Measurements from ENCODE around the gene MCL1.
A peak's percentile ranks its signal among the peaks of the same experiment; 100 is the strongest.
"Not testable (repeated sequence)": the region's sequence is repeated elsewhere in the genome, so short reads cannot be mapped to it uniquely, and the experiment has no call there.

The MCL1 gene

DNA sequence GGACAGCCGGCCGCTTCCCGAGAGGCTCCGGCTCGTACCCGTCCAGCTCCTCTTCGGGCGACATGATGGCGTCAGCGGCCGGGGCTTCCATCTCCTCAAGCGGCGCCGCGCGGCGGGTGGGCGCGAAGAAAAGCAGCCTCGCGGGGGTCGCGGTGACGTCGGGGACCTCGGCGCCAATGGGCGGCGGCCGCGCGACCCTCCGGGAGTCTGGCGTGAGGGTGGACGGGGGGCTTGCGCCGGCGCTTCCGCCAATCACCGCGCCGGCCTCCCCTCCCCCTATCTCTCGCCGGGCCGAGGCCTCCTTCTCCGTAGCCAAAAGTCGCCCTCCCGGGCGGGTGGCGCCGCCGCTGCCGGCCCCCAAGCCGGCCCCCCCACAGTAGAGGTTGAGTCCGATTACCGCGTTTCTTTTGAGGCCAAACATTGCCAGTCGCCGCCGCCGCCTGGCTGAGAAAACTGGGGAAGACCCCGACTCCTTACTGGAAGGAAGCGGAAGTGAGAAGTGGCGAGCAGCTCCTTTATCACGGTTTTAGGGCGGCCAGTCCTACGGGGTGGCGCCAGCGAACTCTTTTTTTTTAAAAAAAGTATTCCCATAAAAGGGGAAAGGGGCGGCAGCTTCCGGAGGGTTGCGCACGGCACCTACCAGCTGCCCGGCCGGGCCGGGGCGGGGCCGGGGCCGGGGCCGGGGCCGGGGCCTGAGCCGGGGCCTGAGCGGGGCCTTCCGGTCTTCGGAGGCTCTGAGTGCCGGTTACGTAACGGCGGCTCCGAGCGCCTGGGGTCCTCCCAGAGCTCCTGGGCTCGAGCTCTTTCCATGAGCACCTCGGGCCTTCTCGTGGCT, at the start of gene MCL1:
Gene MCL1 (minus strand): TSS at position 501 of the 835 bp plus-strand sequence. CDS start 80 bp downstream, at position 421.
- intact Hi-C loops (cut with DNase I), result loop anchor here (2.0 kb wide), 1 partner anchor 49 kb away; the partner anchor contains the start of gene ENSA

DNA sequence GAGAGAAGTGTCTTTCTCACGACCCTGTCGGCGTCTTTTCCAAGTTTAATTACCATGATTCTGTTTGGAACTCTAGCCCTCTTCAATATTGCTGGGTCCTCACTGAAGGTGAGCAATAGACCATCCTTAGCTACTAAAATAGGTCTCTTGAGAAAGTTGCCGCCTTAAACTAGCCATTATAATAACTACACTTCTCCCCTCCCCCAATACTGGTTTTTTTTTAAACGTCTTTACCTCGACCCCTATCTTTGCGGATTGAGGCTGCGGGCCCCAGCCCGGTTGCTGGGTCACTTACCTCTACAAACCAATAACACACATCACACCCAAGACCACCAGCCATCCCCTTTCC, 49.3 kb upstream of the MCL1 start:
- intact Hi-C loops (cut with DNase I), result loop anchor here (2.0 kb wide), 1 partner anchor 50 kb away; the partner anchor contains the start of gene MCL1

More for the DNA sequence above, at the start of gene MCL1:
- peak; percentile 80 to 98 (median 86) for DNase-seq

DNA sequence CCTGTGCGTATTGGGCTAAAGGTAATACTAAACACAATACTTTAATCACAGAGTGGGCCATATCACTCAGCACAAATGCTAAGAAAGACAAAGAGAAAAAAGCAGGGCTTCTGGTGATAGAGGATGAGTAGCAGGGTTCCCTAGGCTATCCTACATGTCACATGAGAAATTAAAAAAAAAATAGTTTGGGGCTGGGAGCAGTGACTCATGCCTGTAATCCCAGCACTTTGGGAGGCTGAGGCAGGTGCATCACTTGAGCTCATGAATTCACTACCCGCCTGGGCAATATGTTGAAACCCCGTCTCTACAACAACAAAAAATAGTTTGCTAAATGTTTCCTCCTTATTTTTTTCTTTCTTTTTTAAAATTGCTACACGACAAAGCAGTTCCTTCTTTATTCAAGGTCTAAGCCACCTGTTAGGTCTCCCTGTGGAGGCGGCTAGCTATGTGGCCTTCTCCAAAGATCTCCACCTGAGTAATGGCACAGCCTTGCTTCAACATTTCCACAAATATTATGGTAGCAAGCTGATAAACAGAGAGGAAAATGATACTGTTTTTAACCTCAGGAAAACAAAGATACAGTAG, 48.5 kb upstream of the MCL1 start:
- intact Hi-C loops (cut with DNase I), result loop anchor here (2.0 kb wide), 1 partner anchor 49 kb away; the partner anchor contains the start of gene MCL1
- peak in 1 of 10 donors; percentile 33 for DNase-seq

More for the DNA sequence above, 49.3 kb upstream of the MCL1 start:
- DNase-seq, result no peak

DNA sequence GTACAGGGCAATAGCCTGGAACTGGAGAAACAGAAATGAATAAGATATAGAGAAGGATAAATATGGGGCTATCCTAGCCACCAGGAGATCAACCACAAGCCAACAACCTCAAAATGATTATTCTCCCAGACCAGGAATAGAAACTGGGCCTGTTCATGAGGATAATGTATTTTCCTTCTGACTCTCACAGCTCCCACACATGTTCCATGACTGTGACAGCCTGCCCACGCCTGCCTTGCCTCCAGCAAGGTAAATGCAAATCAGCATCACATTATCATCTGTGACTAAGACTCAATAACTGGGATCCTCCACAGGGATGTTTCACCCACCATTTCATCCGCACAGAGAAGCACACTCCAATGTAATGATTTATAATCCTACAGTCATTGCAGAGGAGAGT, 46.7 kb upstream of the MCL1 start:
- intact Hi-C loops (cut with DNase I), result no loop called here
- peak in 9 of 10 donors; percentile 35 to 94 (median 61) for DNase-seq

DNA sequence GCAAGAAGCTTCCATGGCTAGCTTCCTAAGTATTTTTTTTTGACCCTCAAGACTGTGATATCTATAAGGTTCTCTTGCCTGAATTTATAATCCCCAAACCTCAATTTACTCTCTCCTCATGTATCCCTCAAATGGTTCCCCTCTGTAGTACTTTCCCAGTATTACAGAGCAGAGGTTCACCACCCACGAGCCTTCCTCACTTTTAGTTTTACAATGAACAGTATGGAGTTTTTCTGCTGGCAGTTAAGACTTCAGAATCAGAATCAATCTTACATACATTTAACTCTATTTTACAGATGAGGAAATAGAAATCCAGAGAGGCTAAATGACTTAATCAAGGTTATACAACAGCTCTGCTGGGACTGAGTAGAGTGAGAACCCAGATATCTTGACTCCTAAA, 45.1 kb upstream of the MCL1 start:
- DNase-seq; intact Hi-C loops (cut with DNase I): not testable (repeated sequence)

DNA sequence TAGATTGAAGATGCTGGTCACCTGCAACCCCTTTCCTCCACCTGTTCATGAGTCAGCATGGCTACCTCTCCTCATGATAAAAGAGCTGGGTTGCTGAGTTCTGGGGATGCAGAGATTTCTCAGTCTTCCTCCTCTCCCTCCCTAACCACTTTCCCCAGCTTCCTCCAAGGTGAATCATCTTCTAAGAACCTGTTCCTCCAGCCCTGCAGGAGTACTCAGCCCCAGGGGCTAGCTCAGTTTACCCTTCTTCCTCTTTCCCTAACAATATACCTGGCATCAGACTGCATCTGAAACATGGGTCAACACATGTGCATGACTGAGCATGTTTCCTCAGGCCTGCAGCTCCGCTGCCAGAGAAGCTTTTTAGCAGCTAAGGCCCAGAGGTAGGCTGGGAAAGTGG, 44.7 kb upstream of the MCL1 start:
- intact Hi-C loops (cut with DNase I), result not testable (repeated sequence)
- peak in 1 of 10 donors; percentile 24 for DNase-seq

DNA sequence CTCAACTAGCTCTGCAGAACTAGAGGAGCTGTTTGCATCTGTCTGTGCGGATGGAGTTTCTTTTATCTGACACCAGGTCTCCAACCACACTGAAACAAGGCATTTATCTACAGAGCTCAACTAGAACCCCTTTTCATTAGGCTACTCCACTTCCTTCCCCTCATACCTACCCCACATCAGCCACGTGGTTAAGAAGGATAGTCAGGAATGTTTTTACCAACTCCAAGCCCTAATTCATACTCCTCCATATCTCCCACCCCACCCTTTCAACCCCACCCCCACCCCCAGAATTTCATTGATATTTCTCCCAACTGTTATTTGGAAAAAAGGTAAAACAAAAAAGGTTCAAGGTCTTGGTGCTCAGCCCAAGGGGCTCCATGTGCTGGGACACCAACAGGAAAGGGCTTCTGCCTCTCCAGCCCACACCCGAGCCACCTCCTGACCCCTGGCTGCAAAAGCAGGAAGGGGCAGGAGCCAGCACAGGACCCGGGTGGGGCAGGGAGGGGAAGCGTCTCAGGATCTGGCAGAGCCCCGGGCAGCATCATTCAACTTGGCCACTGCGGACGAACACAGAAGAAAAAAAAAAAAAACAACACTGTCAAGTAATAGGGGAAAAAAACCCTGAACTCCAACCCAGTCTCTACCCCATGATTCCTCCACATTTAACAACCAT, 43.0 kb upstream of the MCL1 start:
- DNase-seq, result peak in 1 of 10 donors; percentile 55

DNA sequence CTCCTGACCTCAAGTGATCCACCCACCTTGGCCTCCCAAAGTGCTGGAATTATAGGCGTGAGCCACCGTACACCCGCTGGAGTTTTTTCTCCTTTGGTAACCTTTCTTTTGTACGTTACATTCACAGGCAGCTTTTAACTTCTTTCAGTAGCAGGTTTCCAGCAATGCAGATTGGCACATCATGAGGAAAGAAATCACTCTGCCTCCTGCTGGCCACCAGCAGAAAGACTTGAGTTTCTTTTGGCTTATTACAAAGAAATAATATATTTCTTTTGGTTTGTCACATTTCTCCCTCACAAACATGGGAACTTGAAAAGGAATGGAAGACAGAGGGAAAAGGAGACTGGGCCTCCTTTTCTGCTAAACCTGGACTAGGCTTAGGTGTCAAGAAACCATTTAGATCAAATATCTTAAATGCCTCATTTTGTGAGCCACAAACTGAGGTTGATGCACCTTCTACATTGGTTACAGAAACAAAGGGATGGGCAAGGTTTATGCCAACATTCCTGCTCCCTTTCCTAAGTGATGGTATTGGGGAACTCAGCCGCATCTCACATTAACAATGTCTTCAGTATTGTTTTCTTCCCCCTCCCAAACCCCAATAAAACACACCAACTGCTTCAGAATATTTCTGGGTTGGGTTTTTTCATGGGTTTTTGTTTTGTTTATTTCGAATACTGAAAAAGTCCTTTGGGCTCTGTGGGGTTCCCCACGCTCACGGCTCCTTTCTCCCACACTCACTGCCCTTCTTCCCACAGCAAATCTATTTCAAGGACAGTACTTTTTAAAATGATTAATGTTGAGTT, 42.3 kb upstream of the MCL1 start:
- intact Hi-C loops (cut with DNase I), result loop anchor here (2.0 kb wide), 1 partner anchor 61 kb away; no protein-coding TSS in a partner anchor
- peak in 4 of 10 donors; percentile 14 to 55 (median 30) for DNase-seq

More for the DNA sequence above, 43.0 kb upstream of the MCL1 start:
- intact Hi-C loops (cut with DNase I), result no loop called here

DNA sequence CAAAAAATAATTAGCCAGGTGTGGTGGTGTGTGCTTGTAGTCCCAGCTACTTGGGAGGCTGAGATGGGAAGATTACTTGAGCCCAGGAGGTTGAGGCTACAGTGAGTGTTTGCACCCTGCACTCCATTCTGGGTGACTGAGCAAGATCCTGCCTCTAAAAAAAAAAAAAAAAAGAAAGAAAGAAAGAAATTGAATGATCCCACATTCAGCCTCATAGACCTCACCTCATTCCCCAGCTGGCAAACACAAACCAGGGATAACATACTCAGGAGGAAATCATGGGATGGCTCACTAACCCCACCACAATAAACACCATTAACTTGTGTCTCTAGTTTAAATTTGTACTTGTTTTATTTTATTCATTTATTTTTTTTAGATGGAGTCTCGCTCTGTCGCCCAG, 41.5 kb upstream of the MCL1 start:
- intact Hi-C loops (cut with DNase I), result loop anchor here (2.0 kb wide), 1 partner anchor 60 kb away; no protein-coding TSS in a partner anchor
- no peak for DNase-seq

DNA sequence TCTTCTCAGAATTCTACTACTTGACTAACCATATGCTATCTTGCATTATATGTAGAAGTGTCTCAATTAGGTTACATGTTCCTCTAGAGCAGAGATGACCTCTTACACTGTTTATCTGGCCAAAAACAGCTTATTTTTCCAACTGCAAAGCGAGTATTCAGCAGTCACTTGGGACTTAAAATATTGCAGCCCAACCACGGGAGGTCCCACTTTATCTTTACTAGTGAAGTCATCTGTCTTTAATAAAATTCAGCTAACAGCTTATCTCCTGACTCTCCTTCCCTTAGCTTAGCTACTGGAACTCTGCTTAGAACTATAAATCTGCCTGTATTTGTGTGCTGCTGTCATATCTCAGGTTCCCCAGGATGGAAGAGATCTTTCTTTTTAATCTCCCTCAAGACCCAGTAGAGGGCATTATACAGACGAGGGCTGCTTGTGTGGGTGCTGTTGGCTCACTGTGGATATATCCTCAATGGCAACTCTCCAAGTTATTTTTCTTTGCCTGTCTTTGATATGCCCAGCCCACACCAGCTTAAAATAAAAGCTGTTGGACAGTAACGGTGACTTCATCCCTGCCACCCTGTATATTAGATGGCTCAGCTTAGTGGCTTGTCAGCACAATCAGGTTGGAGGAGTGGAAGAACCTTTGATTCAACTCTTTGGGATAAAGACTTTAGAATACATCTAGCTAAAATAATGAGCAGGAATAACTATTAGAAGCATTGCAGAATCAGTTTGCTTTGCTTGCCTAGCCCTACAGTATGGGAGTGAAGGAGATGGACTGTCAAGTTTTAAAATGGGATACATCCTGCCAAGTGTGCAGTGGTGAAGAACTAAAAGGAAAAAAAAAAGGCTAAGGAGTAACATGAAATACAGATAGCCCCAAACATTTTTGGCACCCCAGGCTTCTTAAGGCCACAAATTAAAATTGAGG, 40.4 kb upstream of the MCL1 start:
- peak in 1 of 10 donors; percentile 78 for DNase-seq
- intact Hi-C loops (cut with DNase I), result loop anchor here (2.0 kb wide), 1 partner anchor 59 kb away; no protein-coding TSS in a partner anchor

DNA sequence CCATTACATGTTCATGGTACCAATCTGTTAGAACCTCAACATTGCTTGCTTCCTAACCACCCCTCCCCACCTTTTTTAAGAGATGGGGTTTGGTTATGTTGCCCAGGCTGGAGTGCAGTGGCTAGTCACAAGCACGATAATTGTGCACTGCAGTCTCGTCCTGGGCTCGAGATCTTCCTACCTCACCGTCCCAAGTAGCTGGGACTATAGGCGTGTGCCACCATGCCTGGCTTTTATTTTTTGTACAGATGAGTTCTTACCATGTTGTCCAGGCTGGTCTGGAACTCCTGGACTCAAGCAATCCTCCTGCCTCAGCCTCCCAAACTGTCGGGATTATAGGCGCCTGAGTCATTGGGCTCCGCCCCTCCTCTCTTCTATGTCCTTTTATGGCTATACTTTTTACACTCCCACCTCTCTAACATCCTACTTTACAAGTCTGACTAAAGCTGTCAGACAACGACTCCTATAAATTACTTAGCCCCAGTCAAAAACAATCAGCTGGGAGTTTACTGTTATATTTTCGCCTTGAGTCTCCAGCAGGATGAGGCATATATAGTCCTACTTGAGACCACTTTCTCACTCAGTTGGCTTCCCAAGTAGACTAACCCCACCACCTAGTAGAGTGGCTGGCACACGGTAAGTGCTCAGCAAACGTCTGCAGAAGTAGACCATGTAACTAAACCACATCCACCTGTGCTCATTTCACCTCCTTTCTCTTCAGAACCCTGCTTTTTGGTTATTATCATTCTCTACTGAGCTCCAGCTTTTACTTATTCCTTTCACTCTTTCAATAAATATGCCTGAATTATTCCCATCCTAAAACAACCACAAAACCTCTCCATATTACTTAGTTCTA, 36.2 kb upstream of the MCL1 start:
- DNase-seq, result peak in 1 of 10 donors; percentile 55
- intact Hi-C loops (cut with DNase I), result no loop called here

DNA sequence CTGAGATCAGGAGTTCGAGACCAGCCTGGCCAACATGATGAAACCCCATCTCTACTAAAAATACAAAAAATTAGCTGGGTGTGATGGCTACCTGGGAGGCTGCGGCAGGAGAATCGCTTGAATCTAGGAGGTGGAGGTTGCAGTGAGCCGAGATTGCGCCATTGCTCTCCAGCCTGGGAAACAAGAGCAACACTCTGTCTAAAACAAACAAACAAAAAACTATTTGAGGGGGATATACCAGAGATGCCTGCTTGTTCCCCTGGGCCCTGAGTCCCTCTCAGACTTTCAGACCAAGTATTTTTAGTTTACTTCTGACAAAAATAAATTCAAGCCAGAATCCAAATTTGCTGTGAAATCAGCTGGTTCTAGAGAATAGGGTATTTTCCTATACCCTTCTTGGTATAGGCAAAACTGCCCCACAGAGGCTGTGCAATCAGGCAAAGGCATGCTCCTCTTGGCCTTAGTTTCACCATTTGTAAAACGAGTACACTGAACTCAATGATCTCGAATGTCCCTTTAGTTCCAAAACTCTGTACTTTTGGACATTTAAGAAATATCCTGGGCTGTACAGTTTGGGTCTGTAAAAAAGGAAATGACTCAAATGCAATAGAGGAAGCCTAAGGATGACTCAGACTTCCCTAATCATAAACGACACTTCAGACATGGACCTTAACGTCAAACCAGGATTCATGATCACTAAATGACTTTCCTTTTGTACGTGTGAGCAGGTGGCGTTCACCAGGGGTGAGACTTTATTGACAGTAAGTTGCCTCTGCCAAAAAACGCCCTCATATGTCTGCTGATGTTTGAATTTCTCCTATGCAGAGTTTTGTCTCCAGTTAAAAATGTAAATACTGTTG, 33.9 kb upstream of the MCL1 start:
- intact Hi-C loops (cut with DNase I), result no loop called here
- DNase-seq, result peak in 1 of 10 donors; percentile 52

DNA sequence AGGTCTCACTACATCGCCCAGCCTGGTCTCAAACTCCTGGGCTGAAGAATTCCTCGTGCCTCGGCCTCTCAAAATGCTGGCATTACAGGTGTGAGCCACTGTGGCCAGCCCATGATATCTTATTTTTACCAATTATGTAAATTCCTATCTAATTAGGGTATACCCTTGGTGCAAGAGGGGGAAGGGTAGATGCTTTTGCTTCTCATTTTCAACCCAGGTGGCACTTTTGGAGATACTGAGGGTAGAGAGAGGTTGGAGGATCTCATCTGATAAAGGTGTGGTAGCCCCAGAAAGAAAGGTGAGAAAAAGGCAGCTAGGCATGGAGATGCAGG, 32.6 kb upstream of the MCL1 start:
- DNase-seq, result no peak
- intact Hi-C loops (cut with DNase I), result no loop called here

DNA sequence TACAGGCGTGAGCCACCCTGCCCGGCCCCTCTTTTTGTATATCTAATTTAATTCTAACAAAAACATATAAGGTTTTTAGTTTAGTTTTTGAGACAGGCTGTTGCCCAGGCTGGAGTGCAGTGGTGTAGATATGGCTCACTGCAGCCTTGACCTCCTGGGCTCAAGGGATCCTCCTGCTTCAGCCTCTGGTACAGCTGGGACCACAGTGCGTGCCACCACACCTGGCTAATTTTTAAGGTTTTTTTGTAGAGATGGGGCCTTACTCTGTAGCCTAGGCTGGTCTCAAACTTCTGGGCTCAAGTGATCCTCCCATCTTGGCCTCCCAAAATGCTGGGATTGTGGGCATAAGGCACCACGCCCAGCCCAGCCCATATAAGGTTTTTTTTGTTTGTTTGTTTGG, 31.2 kb upstream of the MCL1 start:
- intact Hi-C loops (cut with DNase I), result no loop called here
- peak in 1 of 10 donors; percentile 46 for DNase-seq

DNA sequence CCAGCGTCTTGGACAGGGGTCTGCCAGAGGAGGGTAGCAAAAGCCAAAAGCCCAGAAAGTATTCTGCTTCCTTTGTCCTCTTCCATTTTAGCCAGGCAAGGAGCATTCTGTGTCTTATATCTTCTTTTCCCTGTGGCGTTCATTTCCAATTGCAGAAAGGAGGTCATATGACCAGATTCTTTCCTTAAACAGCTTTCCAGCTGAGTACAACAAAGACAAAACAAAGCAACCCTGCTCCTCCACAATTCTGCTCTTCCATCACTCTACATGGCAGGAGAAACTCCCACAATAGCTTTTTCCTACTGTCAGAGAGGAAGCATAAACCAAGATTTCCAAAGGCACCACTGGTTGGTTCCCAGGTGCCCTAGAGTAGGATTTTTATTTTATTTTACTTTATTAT, 30.3 kb upstream of the MCL1 start:
- peak in 1 of 10 donors; percentile 7 for DNase-seq
- intact Hi-C loops (cut with DNase I), result no loop called here

DNA sequence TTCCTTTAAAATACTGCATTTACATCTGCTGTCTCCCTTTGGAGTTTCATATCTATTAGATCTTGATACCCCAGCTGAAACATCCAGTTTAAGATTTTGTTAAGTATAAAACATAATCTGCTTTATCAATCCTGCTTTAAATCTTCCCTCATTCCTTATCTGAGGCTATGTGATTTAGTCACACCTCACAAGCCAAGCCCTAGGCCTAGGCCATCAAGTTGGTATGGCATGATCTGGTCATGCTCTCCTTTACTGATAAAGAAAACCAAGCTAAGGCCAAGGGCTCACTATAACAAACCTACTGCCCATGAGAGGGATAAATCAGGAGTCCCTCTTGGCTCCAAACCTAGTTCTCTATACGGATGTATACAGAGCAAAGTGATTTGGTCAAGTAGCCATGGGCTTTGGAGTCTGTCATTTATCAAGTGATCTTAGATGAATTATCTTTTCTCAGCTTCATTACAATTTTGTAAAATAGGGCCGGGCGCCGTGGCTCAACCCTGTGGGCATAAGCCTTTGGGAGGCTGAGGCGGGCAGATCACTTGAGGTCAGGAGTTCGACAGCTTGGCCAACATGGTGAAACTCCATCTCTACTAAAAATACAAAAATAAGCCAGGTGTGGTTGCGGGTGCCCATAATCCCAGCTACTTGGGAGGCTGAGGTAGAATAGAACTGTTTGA, 27.2 kb upstream of the MCL1 start:
- DNase-seq, result peak in 1 of 10 donors; percentile 16

DNA sequence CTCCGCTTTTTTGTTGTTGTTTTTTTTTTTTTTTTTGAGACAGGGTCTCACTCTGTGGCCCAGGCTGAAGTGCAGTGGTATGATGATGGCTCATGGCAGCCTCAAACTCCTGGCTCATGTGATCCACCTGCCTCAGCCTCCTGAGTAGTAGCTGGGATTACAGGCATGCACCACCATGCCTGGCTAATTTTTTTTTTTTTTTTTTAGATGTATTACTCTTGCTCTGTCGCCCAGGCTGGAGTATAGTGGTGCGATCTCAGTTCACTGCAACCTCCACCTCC, 26.0 kb upstream of the MCL1 start:
- peak in 1 of 10 donors; percentile 11 for DNase-seq
- intact Hi-C loops (cut with DNase I), result not testable (repeated sequence)

More for the DNA sequence above, 27.2 kb upstream of the MCL1 start:
- intact Hi-C loops (cut with DNase I), result no loop called here

All from posterior cingulate gyrus (tissue), 11 donors.